IMR-90 (cell line): ENCODE measurements around the gene TOP2A. TPM values are rescaled to one million over a fixed set of nuclear protein-coding genes. Genes with fewer than 3 reads are reported as not detected.
A peak's percentile ranks its signal among the peaks of the same experiment; 100 is the strongest.

Source experiments
- ATAC-seq: fragments of 200-7000 bp; cut with Tn5 transposase; 2 replicates; pipeline ENCODE4 v1.9.1; 2020; ENCODE audit warnings: low read depth, mild to moderate bottlenecking, moderate library complexity
- BruUV-seq: library from RNA; stranded (reverse); fragments of 400-500 nt; replicated peaks from 2 replicates; lab custom pipeline; 2021; lab: Mats Ljungman, UMichigan
- CTCF ChIA-PET: fragments of 300-600 bp; formaldehyde crosslinking; extraction: SDS; loops from one replicate; lab custom pipeline; 2021; ENCODE audit warnings: antibody characterized with exemption; lab: Yijun Ruan, JAX
- POLR2A ChIA-PET: fragments of 300-600 bp; sonication (Branson Sonifier 250); formaldehyde crosslinking; loops from one replicate; lab custom pipeline; 2022; ENCODE audit warnings: antibody characterized with exemption; ENCODE audit not compliant: unreplicated experiment; lab: Charles Lee
- DNase-seq: peaks from one replicate; pipeline ENCODE4 v3.0.0; 2013
- H2AFZ ChIP-seq: replicated peaks from 2 replicates; pipeline ENCODE3; 2013; ENCODE audit warnings: low read length, mild to moderate bottlenecking; ENCODE audit not compliant: poor library complexity
- H2AK5ac ChIP-seq: 2 replicates; pipeline ENCODE4 v1.6.1; 2013; ENCODE audit warnings: low read depth, low read length, inconsistent platforms
- H2AK9ac ChIP-seq: replicated peaks from 2 replicates; pipeline ENCODE3; 2013; ENCODE audit warnings: mild to moderate bottlenecking, low read depth, low read length, moderate library complexity; ENCODE audit not compliant: poor library complexity
- H2BK120ac ChIP-seq: 2 replicates; pipeline ENCODE4 v1.6.1; 2013; ENCODE audit warnings: low read depth, low read length, inconsistent platforms
- H2BK15ac ChIP-seq: 3 replicates; pipeline ENCODE4 v1.6.1; 2013; ENCODE audit warnings: low read depth, low read length, inconsistent platforms
- H2BK20ac ChIP-seq: 2 replicates; pipeline ENCODE4 v1.6.1; 2013; ENCODE audit warnings: low read depth, mild to moderate bottlenecking, inconsistent platforms, low read length, moderate library complexity
- H2BK5ac ChIP-seq: 2 replicates; pipeline ENCODE4 v1.6.1; 2013; ENCODE audit warnings: mild to moderate bottlenecking, low read depth, low read length, inconsistent platforms; ENCODE audit not compliant: poor library complexity, severe bottlenecking
- H3K14ac ChIP-seq: replicated peaks from 2 replicates; pipeline ENCODE4 v1.6.1; 2013; ENCODE audit warnings: low read depth, low read length, inconsistent platforms
- H3K18ac ChIP-seq: 2 replicates; pipeline ENCODE4 v1.6.1; 2013; ENCODE audit warnings: low read depth, low read length, control low read depth
- H3K23ac ChIP-seq: 2 replicates; pipeline ENCODE4 v1.6.1; 2013; ENCODE audit warnings: low read depth, low read length, inconsistent platforms
- H3K27ac ChIP-seq: 2 replicates; pipeline ENCODE4 v1.5.1; 2013; ENCODE audit warnings: mild to moderate bottlenecking, control low read depth, low read length; ENCODE audit not compliant: insufficient read depth
- H3K27me3 ChIP-seq: 2 replicates; pipeline ENCODE4 v1.6.1; 2013; ENCODE audit warnings: low read length; ENCODE audit not compliant: control insufficient read depth, insufficient read depth
- H3K36me3 ChIP-seq: 2 replicates; pipeline ENCODE4 v1.6.1; 2013; ENCODE audit warnings: low read length, mixed read lengths; ENCODE audit not compliant: control insufficient read depth, insufficient read depth
- H3K4ac ChIP-seq: 2 replicates; pipeline ENCODE4 v1.6.1; 2013; ENCODE audit warnings: low read depth, low read length, inconsistent platforms
- H3K4me1 ChIP-seq: 2 replicates; pipeline ENCODE4 v1.6.1; 2013; ENCODE audit warnings: low read length, mixed read lengths; ENCODE audit not compliant: control insufficient read depth, insufficient read depth
- H3K4me2 ChIP-seq: 2 replicates; pipeline ENCODE4 v1.6.1; 2013; ENCODE audit warnings: low read depth, mild to moderate bottlenecking, control low read depth, low read length, moderate library complexity
- H3K4me3 ChIP-seq: 2 replicates; pipeline ENCODE4 v1.5.1; 2013; ENCODE audit warnings: low read depth, mild to moderate bottlenecking, control low read depth, low read length, moderate library complexity; ENCODE audit not compliant: insufficient read depth
- H3K56ac ChIP-seq: 2 replicates; pipeline ENCODE4 v1.6.1; 2013; ENCODE audit warnings: low read length, inconsistent platforms; ENCODE audit not compliant: insufficient read depth; ENCODE audit errors: extremely low read depth
- H3K79me1 ChIP-seq, 2 experiments: 2 replicates each; pipeline ENCODE4 v1.6.1; 2013; ENCODE audit warnings: low read length in 2 of 2, inconsistent platforms in 1 of 2, low read depth in 1 of 2
- H3K9ac ChIP-seq: 2 replicates; pipeline ENCODE4 v1.6.1; 2013; ENCODE audit warnings: low read depth, low read length, control low read depth
- H3K9me1 ChIP-seq: 2 replicates; pipeline ENCODE4 v1.6.1; 2013; ENCODE audit warnings: low read length, inconsistent platforms; ENCODE audit not compliant: insufficient read depth
- H3K9me3 ChIP-seq: 2 replicates; pipeline ENCODE4 v1.6.1; 2013; ENCODE audit warnings: low read length; ENCODE audit not compliant: control insufficient read depth, insufficient read depth
- H4K20me1 ChIP-seq: 2 replicates; pipeline ENCODE4 v1.6.1; 2013; ENCODE audit warnings: low read length, inconsistent platforms; ENCODE audit not compliant: insufficient read depth
- H4K5ac ChIP-seq: 2 replicates; pipeline ENCODE4 v1.6.1; 2013; ENCODE audit warnings: mild to moderate bottlenecking, low read depth, low read length, control low read depth
- H4K8ac ChIP-seq, 2 experiments: 2 replicates each; pipeline ENCODE4 v1.6.1; 2013; ENCODE audit warnings: low read depth in 2 of 2, low read length in 2 of 2, control low read depth in 1 of 2, inconsistent platforms in 1 of 2
- H4K91ac ChIP-seq: 2 replicates; pipeline ENCODE4 v1.6.1; 2013; ENCODE audit warnings: low read depth, low read length, inconsistent platforms; ENCODE audit not compliant: insufficient read depth
- CHD1 ChIP-seq: IDR thresholded peaks from 2 replicates; pipeline ENCODE4 v1.6.1; 2012; ENCODE audit warnings: low read depth, low read length, improper control_type of control experiment
- MAZ ChIP-seq: IDR thresholded peaks from 2 replicates; pipeline ENCODE4 v1.6.1; 2012; ENCODE audit warnings: low read depth, mild to moderate bottlenecking, low read length, improper control_type of control experiment, moderate library complexity, borderline replicate concordance
- POLR2A ChIP-seq: IDR thresholded peaks from 2 replicates; pipeline ENCODE4 v1.6.1; 2012; ENCODE audit warnings: mild to moderate bottlenecking, low read depth, low read length
- WGBS, 2 experiments: methylation state at CpG; one replicate each; pipeline versions ENCODE4 v1.1.5 to v1.1.7; 2013; ENCODE audit warnings: missing lambda C conversion rate in 2 of 2; ENCODE audit not compliant: insufficient read length in 1 of 2; ENCODE audit errors: extremely low coverage in 2 of 2; 5-methylcytosine and 5-hydroxymethylcytosine counted together
- dilution Hi-C: fragments of 300-500 bp; cut with HindIII; formaldehyde crosslinking; loops from one replicate; pipeline ENCODE4 v1.14.3; 2018; ENCODE audit warnings: low sequenced_read_pairs; ENCODE audit not compliant: unreplicated experiment
- in situ Hi-C: fragments of 300-500 bp; cut with MboI; formaldehyde crosslinking; loops from 3 replicates; pipeline ENCODE4 v1.14.3; 2019; ENCODE audit warnings: low sequenced_read_pairs, inconsistent platforms, mixed read lengths
- intact Hi-C: fragments of 100-400 bp; cut with micrococcal nuclease; formaldehyde crosslinking; loops from 2 replicates; pipeline ENCODE4 v1.10.0; 2022
- polyA plus RNA-seq, 3 experiments: library from polyadenylated mRNA; depleted of rRNA; stranded (reverse); fragments of >200 nt; gene quantifications; 2 replicates each; pipeline ENCODE4 v1.2.3, GENCODE V29; 2012; ENCODE audit warnings: low replicate concordance in 1 of 3
- total RNA-seq: library from RNA; depleted of rRNA; stranded (reverse); fragments of >200 nt; gene quantifications from 2 replicates; pipeline ENCODE4 v1.2.3, GENCODE V29; 2012
- TF ChIP-seq, protein P1 (sequence below): fragments of 150-350 bp; IDR thresholded peaks from 2 replicates; pipeline ENCODE4 v1.6.1; 2017; ENCODE audit warnings: mild to moderate bottlenecking, antibody characterized with exemption, low read length, low read depth

The TOP2A gene
- total and polyA plus RNA-seq, 2 of the 4 experiments (the other 2 are of a cell fraction), result 43.4 to 68.5 TPM

DNA sequence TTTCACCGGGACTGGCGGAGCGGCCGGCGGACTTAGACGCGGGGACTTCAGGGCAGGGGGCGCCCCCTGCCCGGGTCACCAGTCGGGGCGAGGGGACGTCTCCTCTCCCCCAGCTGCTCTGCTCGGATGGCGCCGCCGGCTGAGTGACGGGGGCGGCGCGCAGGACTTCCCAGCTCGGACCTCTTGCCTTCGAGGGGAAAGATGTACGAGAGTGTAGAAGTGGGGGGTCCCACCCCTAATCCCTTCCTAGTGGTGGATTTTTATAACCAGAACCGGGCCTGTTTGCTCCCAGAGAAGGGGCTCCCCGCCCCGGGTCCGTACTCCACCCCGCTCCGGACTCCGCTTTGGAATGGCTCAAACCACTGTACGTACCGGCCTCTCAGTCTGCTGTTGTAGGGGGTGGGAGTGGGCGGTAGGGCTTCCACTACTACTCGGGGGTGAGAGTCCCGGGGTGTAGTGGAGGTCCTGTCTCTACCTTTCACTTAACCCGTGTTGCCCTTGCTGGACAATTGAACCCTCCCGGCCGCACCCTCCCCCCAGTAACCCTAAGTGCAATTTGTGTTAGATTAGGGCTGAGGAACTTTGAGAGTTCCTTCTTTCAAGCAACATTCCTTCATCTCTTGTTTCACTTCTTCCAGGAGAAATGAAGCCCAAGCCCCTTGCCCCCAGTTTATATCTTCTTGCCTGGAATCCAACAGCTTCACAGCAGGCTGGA lies 75.0 kb downstream of the TOP2A start:
- POLR2A ChIA-PET, result no interaction called here
- Histone ChIP-seq H2BK120ac (peak overlapping the region; percentile 77), H3K18ac (peak overlapping the region; percentile 31), H2AK5ac (peak overlapping the region; percentile 91), H3K9me3 (no peaks in the 10 kb centered on the region), H4K91ac (peak overlapping the region; percentile 86), H3K4ac (peak overlapping the region; percentile 96), H2AK9ac (peak overlapping the region; percentile 97), H3K79me1 (peaks cover 34 to 87% of the 10 kb centered on the region in 2 experiments; a peak in 3 of 4 replicates), H3K4me3 (peak overlapping the region; percentile 82), H3K36me3 (peaks cover 1% of the 10 kb centered on the region; the same call in 1 of the 2 replicates), H3K9me1 (peaks cover 25% of the 10 kb centered on the region), H3K9ac (peak overlapping the region; percentile 77), H4K5ac (peak overlapping the region; percentile 24), H2BK20ac (no peak overlapping the region), H3K4me2 (peak overlapping the region; percentile 83), H3K27ac (peak overlapping the region; percentile 87), H3K4me1 (peaks cover 39% of the 10 kb centered on the region), H2BK15ac (peak overlapping the region; percentile 79; the same call in 2 of the 3 replicates), H4K8ac (peak overlapping the region; percentile 67 to 73), H3K56ac (peak overlapping the region; percentile 88; the same call in 1 of the 2 replicates), H3K27me3 (no peaks in the 10 kb centered on the region), H2AFZ (peak overlapping the region; percentile 84), H4K20me1 (peaks cover 53% of the 10 kb centered on the region), H2BK5ac (peak overlapping the region; percentile 85), H3K23ac (peak overlapping the region; percentile 96), H3K14ac (peak overlapping the region; percentile 96)
- TF ChIP-seq MAZ (no peak), POLR2A (peak; percentile 68; the same call in 1 of the 2 replicates), CHD1 (0 out of 2 replicates have a peak, but pooled peaks have one; percentile 43)
- TF ChIP-seq, protein P1, sequence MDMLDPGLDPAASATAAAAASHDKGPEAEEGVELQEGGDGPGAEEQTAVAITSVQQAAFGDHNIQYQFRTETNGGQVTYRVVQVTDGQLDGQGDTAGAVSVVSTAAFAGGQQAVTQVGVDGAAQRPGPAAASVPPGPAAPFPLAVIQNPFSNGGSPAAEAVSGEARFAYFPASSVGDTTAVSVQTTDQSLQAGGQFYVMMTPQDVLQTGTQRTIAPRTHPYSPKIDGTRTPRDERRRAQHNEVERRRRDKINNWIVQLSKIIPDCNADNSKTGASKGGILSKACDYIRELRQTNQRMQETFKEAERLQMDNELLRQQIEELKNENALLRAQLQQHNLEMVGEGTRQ, result no peak
- WGBS, 2 experiments, result 4% methylated on average over 7 of the region's 38 CpGs; no CpG with 5 or more reads in 1 of the 2 experiments
- intact Hi-C loops (loop anchor here (2.0 to 5.0 kb wide), 3 partner anchors 24 to 140 kb away; no protein-coding TSS in a partner anchor), dilution Hi-C loops (no loop called here), in situ Hi-C loops (no loop called here)
- DNase-seq, result no peak
- no peak for ATAC-seq
- BruUV-seq, result no TSS peak
- CTCF ChIA-PET, result interaction anchor here (1.6 kb wide), 1 partner anchor 12 kb away, joined by 4 read pairs; no protein-coding TSS in a partner anchor
